ENCODE results near the gene FBXL20. TPM values are rescaled to one million over a fixed set of nuclear protein-coding genes. Genes with fewer than 3 reads are reported as not detected.

Gene FBXL20
- total and polyA plus RNA-seq, 10 of the 15 experiments (the other 5 are each of a cell fraction or from before 2014, with no cell fraction given): 1.2 to 8.3 (median 4.4) TPM

DNA sequence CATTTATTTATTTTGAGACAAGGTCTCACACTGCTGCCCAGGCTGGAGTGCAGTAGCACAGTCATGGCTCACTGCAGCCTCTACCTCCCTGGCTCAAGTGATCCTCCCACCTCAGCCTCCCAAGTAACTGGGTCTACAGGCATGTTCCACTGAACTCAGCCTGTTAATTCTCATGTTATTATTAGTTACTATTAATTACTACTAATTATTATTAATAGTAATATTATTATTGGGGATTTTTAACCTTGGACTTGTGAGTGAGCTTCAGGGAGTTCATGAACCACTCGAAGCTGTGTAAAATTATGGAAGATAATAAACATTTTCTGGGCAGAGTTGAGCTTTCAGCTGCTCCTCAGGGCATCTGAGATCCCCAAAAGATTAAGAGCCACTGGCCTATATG lies 171.1 kb downstream of the FBXL20 start:
- no peak for DNase-seq (ENCODE audit: low read depth, low spot score)
- Histone ChIP-seq H4K20me1 (ENCODE audit: control insufficient read depth, insufficient read depth) (no peaks in the 10 kb centered on the region), H3K79me2 (ENCODE audit: control insufficient read depth, insufficient read depth, low read length) (no peaks in the 10 kb centered on the region), H3K36me3 (ENCODE audit: control insufficient read depth in 2 of 2, insufficient read depth in 2 of 2, low read length in 1 of 2) (no peaks in the 10 kb centered on the region), H3K9me3 (replicated peaks; ENCODE audit: control insufficient read depth, insufficient read depth, low read length) (no peaks in the 10 kb centered on the region), H3K4me1 (ENCODE audit: control insufficient read depth, insufficient read depth, low read length) (no peaks in the 10 kb centered on the region), H3K9ac (ENCODE audit: control insufficient read depth, insufficient read depth, low read length) (no peak overlapping the region), H3K4me2 (ENCODE audit: control insufficient read depth, insufficient read depth) (no peak overlapping the region), H3K27ac (ENCODE audit: control insufficient read depth, insufficient read depth) (no peak overlapping the region), H3K4me3 (no peak overlapping the region), H3K27me3 (replicated peaks in 1 of 2; ENCODE audit: control insufficient read depth in 2 of 2, insufficient read depth in 2 of 2, low read length in 1 of 2) (peaks cover 2 to 3% of the 10 kb centered on the region in 2 experiments; a peak in 2 of 4 replicates), H2AFZ (ENCODE audit: control insufficient read depth, low read depth, low read length) (no peak overlapping the region)
- ChIA-PET SMC1A (ENCODE audit: uncharacterized antibody, unreplicated experiment) (interaction anchor here (0.9 to 4.1 kb wide), 4 partner anchors 12 to 31 kb away, joined by 3 to 69 read pairs (median 12); partner anchors contain the start of gene RPL19), POLR2A (interaction anchor here (1.2 kb wide), 1 partner anchor 25 kb away, joined by 3 read pairs; no protein-coding TSS in a partner anchor), CTCF (interaction anchor here (0.9 to 21.3 kb wide), 8 partner anchors 12 to 258 kb away, joined by 3 to 658 read pairs (median 16); no protein-coding TSS in a partner anchor), RAD21 (ENCODE audit: unreplicated experiment) (interaction anchor here (0.9 to 11.3 kb wide), 4 partner anchors 14 to 247 kb away, joined by 3 to 160 read pairs (median 11); no protein-coding TSS in a partner anchor)
- no peak for ATAC-seq
- no TSS peak for BruUV-seq (replicated peaks)
- in situ Hi-C loops (cut with MboI): no loop called here
- no peak for TF ChIP-seq PML (IDR thresholded peaks at IDR 0.05; ENCODE audit: low read length)
- no peak for FAIRE-seq
- intact Hi-C loops (cut with micrococcal nuclease; ENCODE audit: unreplicated experiment): no loop called here
- 0% methylated on average over 1 of the region's 1 CpG for WGBS (ENCODE audit: insufficient coverage, insufficient replicate concordance, low lambda C conversion rate, missing lambda C conversion rate)

GRCh38 chr17:39229274-39229913 lies 172.0 kb downstream of the FBXL20 start:
- Histone ChIP-seq H4K20me1 (ENCODE audit: control insufficient read depth, insufficient read depth) (no peaks in the 10 kb centered on the region), H3K27ac (ENCODE audit: control insufficient read depth, insufficient read depth) (no peak overlapping the region), H3K9ac (ENCODE audit: control insufficient read depth, insufficient read depth, low read length) (no peak overlapping the region), H3K27me3 (replicated peaks in 1 of 2; ENCODE audit: control insufficient read depth in 2 of 2, insufficient read depth in 2 of 2, low read length in 1 of 2) (peaks cover 3% of the 10 kb centered on the region in 2 experiments; a peak in 3 of 4 replicates), H3K79me2 (ENCODE audit: control insufficient read depth, insufficient read depth, low read length) (no peaks in the 10 kb centered on the region), H3K4me2 (ENCODE audit: control insufficient read depth, insufficient read depth) (no peak overlapping the region), H3K9me3 (replicated peaks; ENCODE audit: control insufficient read depth, insufficient read depth, low read length) (no peaks in the 10 kb centered on the region), H2AFZ (ENCODE audit: control insufficient read depth, low read depth, low read length) (no peak overlapping the region), H3K36me3 (ENCODE audit: control insufficient read depth in 2 of 2, insufficient read depth in 2 of 2, low read length in 1 of 2) (no peaks in the 10 kb centered on the region), H3K4me3 (no peak overlapping the region), H3K4me1 (ENCODE audit: control insufficient read depth, insufficient read depth, low read length) (no peaks in the 10 kb centered on the region)
- ChIA-PET POLR2A (no interaction called here), SMC1A (ENCODE audit: uncharacterized antibody, unreplicated experiment) (interaction anchor here (1.5 to 4.1 kb wide), 3 partner anchors 16 to 30 kb away, joined by 6 to 69 read pairs (median 18); partner anchors contain the start of gene RPL19), RAD21 (ENCODE audit: unreplicated experiment) (interaction anchor here (11.3 kb wide), 1 partner anchor 22 kb away, joined by 160 read pairs; no protein-coding TSS in a partner anchor), CTCF (interaction anchor here (1.3 to 21.3 kb wide), 3 partner anchors 23 to 259 kb away, joined by 3 to 658 read pairs (median 12); no protein-coding TSS in a partner anchor)
- DNase-seq (ENCODE audit: low read depth, low spot score): no peak
- intact Hi-C loops (cut with micrococcal nuclease; ENCODE audit: unreplicated experiment): no loop called here
- 37% methylated on average over 11 of the region's 11 CpGs for WGBS (ENCODE audit: insufficient coverage, insufficient replicate concordance, low lambda C conversion rate, missing lambda C conversion rate)
- no peak for ATAC-seq
- FAIRE-seq: no peak
- no TSS peak for BruUV-seq (replicated peaks)
- in situ Hi-C loops (cut with MboI): no loop called here
- TF ChIP-seq, protein P1, sequence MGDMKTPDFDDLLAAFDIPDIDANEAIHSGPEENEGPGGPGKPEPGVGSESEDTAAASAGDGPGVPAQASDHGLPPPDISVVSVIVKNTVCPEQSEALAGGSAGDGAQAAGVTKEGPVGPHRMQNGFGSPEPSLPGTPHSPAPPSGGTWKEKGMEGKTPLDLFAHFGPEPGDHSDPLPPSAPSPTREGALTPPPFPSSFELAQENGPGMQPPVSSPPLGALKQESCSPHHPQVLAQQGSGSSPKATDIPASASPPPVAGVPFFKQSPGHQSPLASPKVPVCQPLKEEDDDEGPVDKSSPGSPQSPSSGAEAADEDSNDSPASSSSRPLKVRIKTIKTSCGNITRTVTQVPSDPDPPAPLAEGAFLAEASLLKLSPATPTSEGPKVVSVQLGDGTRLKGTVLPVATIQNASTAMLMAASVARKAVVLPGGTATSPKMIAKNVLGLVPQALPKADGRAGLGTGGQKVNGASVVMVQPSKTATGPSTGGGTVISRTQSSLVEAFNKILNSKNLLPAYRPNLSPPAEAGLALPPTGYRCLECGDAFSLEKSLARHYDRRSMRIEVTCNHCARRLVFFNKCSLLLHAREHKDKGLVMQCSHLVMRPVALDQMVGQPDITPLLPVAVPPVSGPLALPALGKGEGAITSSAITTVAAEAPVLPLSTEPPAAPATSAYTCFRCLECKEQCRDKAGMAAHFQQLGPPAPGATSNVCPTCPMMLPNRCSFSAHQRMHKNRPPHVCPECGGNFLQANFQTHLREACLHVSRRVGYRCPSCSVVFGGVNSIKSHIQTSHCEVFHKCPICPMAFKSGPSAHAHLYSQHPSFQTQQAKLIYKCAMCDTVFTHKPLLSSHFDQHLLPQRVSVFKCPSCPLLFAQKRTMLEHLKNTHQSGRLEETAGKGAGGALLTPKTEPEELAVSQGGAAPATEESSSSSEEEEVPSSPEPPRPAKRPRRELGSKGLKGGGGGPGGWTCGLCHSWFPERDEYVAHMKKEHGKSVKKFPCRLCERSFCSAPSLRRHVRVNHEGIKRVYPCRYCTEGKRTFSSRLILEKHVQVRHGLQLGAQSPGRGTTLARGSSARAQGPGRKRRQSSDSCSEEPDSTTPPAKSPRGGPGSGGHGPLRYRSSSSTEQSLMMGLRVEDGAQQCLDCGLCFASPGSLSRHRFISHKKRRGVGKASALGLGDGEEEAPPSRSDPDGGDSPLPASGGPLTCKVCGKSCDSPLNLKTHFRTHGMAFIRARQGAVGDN (IDR thresholded peaks at IDR 0.05): no peak
- TF ChIP-seq IKZF1 (conservative IDR thresholded peaks at IDR 0.05) (no peak), POLR2AphosphoS2 (IDR thresholded peaks at IDR 0.05; ENCODE audit: low read depth, low read length) (no peak), EZH2 (IDR thresholded peaks at IDR 0.05; ENCODE audit: borderline replicate concordance, control insufficient read depth, low read depth, low read length) (no peak), MXI1 (IDR thresholded peaks at IDR 0.05; ENCODE audit: low read depth, low read length) (no peak), HSF1 (IDR thresholded peaks at IDR 0.05; ENCODE audit: low read depth, low read length) (no peak), CREB1 (IDR thresholded peaks at IDR 0.05; ENCODE audit: low read depth) (no peak), ZNF384 (IDR thresholded peaks at IDR 0.05; ENCODE audit: borderline replicate concordance, low read depth, low read length) (no peak)

Data from GM12878 (cell line).